MM.1S (cell line): ENCODE data around the gene MCCC2.

Source experiments
- DNase-seq: peaks from one replicate; pipeline ENCODE4 v3.0.0-alpha.2; 2015
- H2AFZ ChIP-seq: fragments of 300-600 bp; sonication (generic); 2 replicates; pipeline ENCODE4 v1.6.0; 2016; ENCODE audit warnings: antibody characterized with exemption, low read length
- H3F3A ChIP-seq: fragments of 300-600 bp; sonication (generic); 2 replicates; pipeline ENCODE4 v1.6.1; 2016; ENCODE audit warnings: mild to moderate bottlenecking, antibody characterized with exemption, low read length, moderate library complexity, mixed read lengths; ENCODE audit not compliant: insufficient read depth
- H3K27ac ChIP-seq: fragments of 300-600 bp; sonication (generic); 2 replicates; pipeline ENCODE4 v1.5.1; 2016; ENCODE audit warnings: mild to moderate bottlenecking, low read length
- H3K27me3 ChIP-seq: fragments of 300-600 bp; sonication (generic); replicated peaks from 2 replicates; pipeline ENCODE4 v1.6.0; 2016; ENCODE audit warnings: low read length; ENCODE audit not compliant: insufficient read depth
- H3K36me3 ChIP-seq: fragments of 300-600 bp; sonication (generic); replicated peaks from 2 replicates; pipeline ENCODE4 v1.6.1; 2016; ENCODE audit warnings: mild to moderate bottlenecking, low read length, mixed read lengths; ENCODE audit not compliant: insufficient read depth
- H3K4me1 ChIP-seq: fragments of 300-600 bp; sonication (generic); 2 replicates; pipeline ENCODE4 v1.6.1; 2016; ENCODE audit warnings: low read length, mixed read lengths
- H3K4me2 ChIP-seq: fragments of 300-600 bp; sonication (generic); 2 replicates; pipeline ENCODE4 v1.6.0; 2016; ENCODE audit warnings: low read depth, low read length
- H3K4me3 ChIP-seq: fragments of 300-600 bp; sonication (generic); 2 replicates; pipeline ENCODE4 v1.5.1; 2016; ENCODE audit warnings: low read length, mixed read lengths
- H3K79me2 ChIP-seq: fragments of 300-600 bp; sonication (generic); 2 replicates; pipeline ENCODE4 v1.6.1; 2016; ENCODE audit warnings: mixed run types, low read length, mixed read lengths
- H3K9ac ChIP-seq: fragments of 300-600 bp; sonication (generic); 2 replicates; pipeline ENCODE4 v1.6.1; 2016; ENCODE audit warnings: low read length, mixed read lengths
- H3K9me2 ChIP-seq: fragments of 300-600 bp; sonication (generic); replicated peaks from 2 replicates; pipeline ENCODE4 v1.6.1; 2016; ENCODE audit warnings: mild to moderate bottlenecking, low read length, mixed read lengths; ENCODE audit not compliant: insufficient read depth
- H3K9me3 ChIP-seq: fragments of 300-600 bp; sonication (generic); replicated peaks from 2 replicates; pipeline ENCODE4 v1.6.1; 2016; ENCODE audit warnings: mild to moderate bottlenecking, low read length, mixed read lengths; ENCODE audit not compliant: insufficient read depth
- H4K20me1 ChIP-seq: fragments of 300-600 bp; sonication (generic); 2 replicates; pipeline ENCODE4 v1.6.1; 2016; ENCODE audit warnings: mild to moderate bottlenecking, low read length, moderate library complexity, mixed read lengths; ENCODE audit not compliant: insufficient read depth
- EZH2 ChIP-seq: fragments of 300-600 bp; sonication (generic); optimal IDR thresholded peaks from 2 replicates; pipeline ENCODE3; 2017; ENCODE audit warnings: low read depth, mild to moderate bottlenecking, antibody characterized with exemption, low read length, mixed read lengths
- EZH2phosphoT487 ChIP-seq: fragments of 300-600 bp; sonication (generic); IDR thresholded peaks from 2 replicates; pipeline ENCODE4 v1.6.1; 2018; ENCODE audit warnings: antibody characterized with exemption, low read length
- TF ChIP-seq, protein P1 (sequence below): fragments of 300-600 bp; sonication (generic); IDR thresholded peaks from 2 replicates; pipeline ENCODE4 v1.5.1; 2016; ENCODE audit warnings: antibody characterized with exemption, low read length, mixed read lengths

Gene MCCC2

DNA sequence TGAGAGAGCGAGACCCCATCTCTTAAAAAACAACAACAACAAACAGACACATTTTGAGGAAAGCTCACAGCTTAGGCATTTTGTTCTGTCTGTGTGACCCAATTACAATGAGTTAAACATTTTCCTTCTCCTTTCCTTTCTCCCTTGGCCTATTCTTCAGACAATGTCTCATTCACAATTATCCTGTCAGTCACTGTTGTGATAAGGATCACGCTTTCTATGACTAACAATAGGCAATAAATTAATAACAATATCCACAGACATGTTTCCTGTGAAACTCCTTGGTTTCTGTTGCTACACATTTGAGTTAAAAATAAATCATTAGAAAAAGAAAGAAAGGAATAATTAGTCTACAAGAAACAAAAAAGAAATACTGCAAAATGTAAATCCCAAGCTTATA, 112.1 kb downstream of the MCCC2 start:
- H3K4me2 ChIP-seq, result no peak overlapping the region
- TF ChIP-seq, protein P1, sequence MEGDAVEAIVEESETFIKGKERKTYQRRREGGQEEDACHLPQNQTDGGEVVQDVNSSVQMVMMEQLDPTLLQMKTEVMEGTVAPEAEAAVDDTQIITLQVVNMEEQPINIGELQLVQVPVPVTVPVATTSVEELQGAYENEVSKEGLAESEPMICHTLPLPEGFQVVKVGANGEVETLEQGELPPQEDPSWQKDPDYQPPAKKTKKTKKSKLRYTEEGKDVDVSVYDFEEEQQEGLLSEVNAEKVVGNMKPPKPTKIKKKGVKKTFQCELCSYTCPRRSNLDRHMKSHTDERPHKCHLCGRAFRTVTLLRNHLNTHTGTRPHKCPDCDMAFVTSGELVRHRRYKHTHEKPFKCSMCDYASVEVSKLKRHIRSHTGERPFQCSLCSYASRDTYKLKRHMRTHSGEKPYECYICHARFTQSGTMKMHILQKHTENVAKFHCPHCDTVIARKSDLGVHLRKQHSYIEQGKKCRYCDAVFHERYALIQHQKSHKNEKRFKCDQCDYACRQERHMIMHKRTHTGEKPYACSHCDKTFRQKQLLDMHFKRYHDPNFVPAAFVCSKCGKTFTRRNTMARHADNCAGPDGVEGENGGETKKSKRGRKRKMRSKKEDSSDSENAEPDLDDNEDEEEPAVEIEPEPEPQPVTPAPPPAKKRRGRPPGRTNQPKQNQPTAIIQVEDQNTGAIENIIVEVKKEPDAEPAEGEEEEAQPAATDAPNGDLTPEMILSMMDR, result no peak
- no peak for TF ChIP-seq EZH2phosphoT487
- H2AFZ ChIP-seq, result no peak overlapping the region
- H3K27me3 ChIP-seq, result no peaks in the 10 kb centered on the region
- no peak for DNase-seq
- no peaks in the 10 kb centered on the region for H3K9me3 ChIP-seq
- no peaks in the 10 kb centered on the region for H3K36me3 ChIP-seq
- H3F3A ChIP-seq, result no peaks in the 10 kb centered on the region
- H3K9ac ChIP-seq, result no peak overlapping the region
- H3K4me1 ChIP-seq, result no peaks in the 10 kb centered on the region
- H3K9me2 ChIP-seq, result no peaks in the 10 kb centered on the region
- no peak overlapping the region for H3K4me3 ChIP-seq
- H3K79me2 ChIP-seq, result no peaks in the 10 kb centered on the region
- H3K27ac ChIP-seq, result no peak overlapping the region
- H4K20me1 ChIP-seq, result no peaks in the 10 kb centered on the region

GRCh38 chr5:71699751-71700150, 112.6 kb downstream of the MCCC2 start:
- Histone ChIP-seq H3K79me2 (no peaks in the 10 kb centered on the region), H4K20me1 (no peaks in the 10 kb centered on the region), H3K4me2 (no peak overlapping the region), H3K4me3 (no peak overlapping the region), H3K27me3 (no peaks in the 10 kb centered on the region), H3K4me1 (no peaks in the 10 kb centered on the region), H3K9me3 (no peaks in the 10 kb centered on the region), H3K9ac (no peak overlapping the region), H3K9me2 (no peaks in the 10 kb centered on the region), H3K27ac (no peak overlapping the region), H3F3A (no peaks in the 10 kb centered on the region), H3K36me3 (no peaks in the 10 kb centered on the region), H2AFZ (no peak overlapping the region)
- TF ChIP-seq, protein P1, result no peak
- TF ChIP-seq EZH2phosphoT487 (no peak), EZH2 (no peak)
- no peak for DNase-seq

DNA sequence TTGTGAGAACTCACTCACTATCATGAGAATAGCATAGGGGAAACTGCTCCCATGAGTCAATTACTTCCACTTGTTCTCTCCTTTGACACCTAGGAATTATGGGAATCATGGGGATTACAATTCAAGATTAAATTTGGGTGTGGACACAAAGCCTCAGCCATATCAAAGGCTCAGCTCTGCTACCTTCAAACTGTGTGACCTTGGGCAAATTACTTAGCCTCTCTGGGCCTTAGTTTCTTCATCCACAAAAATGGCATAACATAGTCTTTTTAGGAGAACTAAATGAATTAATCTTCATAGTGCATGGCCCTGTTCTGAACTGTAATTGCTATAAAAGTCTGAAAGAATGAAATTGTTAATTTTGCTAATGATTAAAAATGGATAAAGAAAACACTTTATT, 113.7 kb downstream of the MCCC2 start:
- Histone ChIP-seq H3K27ac (no peak overlapping the region), H2AFZ (no peak overlapping the region), H3K4me1 (no peaks in the 10 kb centered on the region), H4K20me1 (no peaks in the 10 kb centered on the region), H3K36me3 (no peaks in the 10 kb centered on the region), H3K27me3 (no peaks in the 10 kb centered on the region), H3K4me3 (no peak overlapping the region), H3K9ac (no peak overlapping the region), H3K79me2 (no peaks in the 10 kb centered on the region), H3K4me2 (no peak overlapping the region), H3K9me2 (no peaks in the 10 kb centered on the region; the same call in 1 of the 2 replicates), H3F3A (no peaks in the 10 kb centered on the region), H3K9me3 (no peaks in the 10 kb centered on the region)
- DNase-seq, result no peak
- TF ChIP-seq, protein P1, result no peak
- no peak for TF ChIP-seq EZH2phosphoT487
- no peak for TF ChIP-seq EZH2
